ENCODE results near the gene GRHL1.

- no peak for TF ChIP-seq EZH2phosphoT487 (IDR thresholded peaks at IDR 0.05; ENCODE audit: low read depth)
- no peak for TF ChIP-seq CTCF (IDR thresholded peaks at IDR 0.05; ENCODE audit: low read depth, low read length)
Observed at GRCh38 chr2:10008809-10009176, 57.3 kb downstream of the GRHL1 start.
